DND-41 (cell line): ENCODE data around the gene RAI1.

Experiments
- CTCF ChIP-seq: IDR thresholded peaks from 2 replicates; pipeline ENCODE4 v1.5.1; 2012; ENCODE audit warnings: borderline replicate concordance, low read length, moderate library complexity, mild to moderate bottlenecking; ENCODE audit not compliant: poor library complexity, severe bottlenecking; ENCODE audit errors: extremely low read depth
- EZH2 ChIP-seq: IDR thresholded peaks from 3 replicates; pipeline ENCODE4 v1.6.1; 2012; ENCODE audit warnings: borderline replicate concordance, low read depth, mild to moderate bottlenecking, moderate library complexity, low read length, inconsistent platforms; ENCODE audit not compliant: severe bottlenecking

- TF ChIP-seq CTCF = no peak
- TF ChIP-seq EZH2 = no peak
These were observed 86.7 kb downstream of the RAI1 start for GRCh38 chr17:17767887-17768418.
